H4 (cell line): ENCODE data around the gene UQCRHL. TPM values are rescaled to one million over a fixed set of nuclear protein-coding genes. Genes with fewer than 3 reads are reported as not detected.
"Not testable (repeated sequence)": the region's sequence is repeated elsewhere in the genome, so short reads cannot be mapped to it uniquely, and the experiment has no call there.

Source experiments
- DNase-seq: peaks from one replicate; pipeline ENCODE4 v3.0.0-alpha.2; 2015; ENCODE audit warnings: low spot score
- total RNA-seq: library from RNA; depleted of rRNA; stranded (reverse); fragments of >200 nt; shearing (Covaris generic); gene quantifications from 2 replicates; pipeline ENCODE4 v1.2.3, GENCODE V29; 2014; rRNA removed

UQCRHL gene
- total RNA-seq = 4.9 and 6.0 TPM in 2 replicates

DNA sequence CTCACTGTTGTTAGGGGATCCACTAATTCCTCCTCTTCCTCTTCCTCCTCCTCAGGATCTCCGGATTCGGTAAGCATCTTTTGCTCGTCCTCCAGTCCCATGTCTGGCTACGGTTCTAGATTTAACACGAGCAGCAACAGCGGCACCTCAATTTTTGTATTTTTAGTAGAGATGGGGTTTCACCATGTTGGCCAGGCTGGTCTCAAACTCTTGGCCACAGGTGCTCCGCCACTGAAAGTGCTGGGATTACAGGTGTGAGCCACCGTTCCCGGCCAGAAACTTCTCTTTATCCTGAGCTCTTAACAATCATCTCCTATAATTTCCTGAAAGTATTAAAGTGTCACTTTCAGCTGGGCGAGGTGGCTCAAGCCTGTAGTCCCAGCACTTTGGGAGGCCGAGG lies at the start of gene UQCRHL:
TSS of gene UQCRHL (minus strand) at position 101 of the 400 bp plus-strand sequence. CDS start at position 101, 0 bp downstream.
- not testable (repeated sequence) for DNase-seq

DNA sequence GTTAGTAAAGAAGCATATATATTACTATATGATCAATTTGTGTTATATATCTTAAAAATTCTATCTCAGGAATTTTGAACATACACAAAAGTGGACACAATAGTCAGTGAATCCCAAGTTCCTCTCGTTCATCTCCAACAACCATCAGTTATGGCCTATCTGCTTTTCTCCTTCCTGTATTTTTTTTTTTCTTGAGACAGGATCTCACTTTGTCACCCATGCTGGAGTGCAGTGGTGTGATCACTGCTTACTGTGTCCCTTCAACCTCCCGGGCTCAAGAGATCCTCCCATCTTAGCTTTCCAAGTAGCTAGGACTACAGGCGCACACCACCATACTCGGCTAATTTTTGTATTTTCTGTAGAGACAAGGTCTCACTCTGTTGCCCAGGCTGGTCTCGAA lies 49.4 kb upstream of the UQCRHL start:
- DNase-seq = no peak

DNA sequence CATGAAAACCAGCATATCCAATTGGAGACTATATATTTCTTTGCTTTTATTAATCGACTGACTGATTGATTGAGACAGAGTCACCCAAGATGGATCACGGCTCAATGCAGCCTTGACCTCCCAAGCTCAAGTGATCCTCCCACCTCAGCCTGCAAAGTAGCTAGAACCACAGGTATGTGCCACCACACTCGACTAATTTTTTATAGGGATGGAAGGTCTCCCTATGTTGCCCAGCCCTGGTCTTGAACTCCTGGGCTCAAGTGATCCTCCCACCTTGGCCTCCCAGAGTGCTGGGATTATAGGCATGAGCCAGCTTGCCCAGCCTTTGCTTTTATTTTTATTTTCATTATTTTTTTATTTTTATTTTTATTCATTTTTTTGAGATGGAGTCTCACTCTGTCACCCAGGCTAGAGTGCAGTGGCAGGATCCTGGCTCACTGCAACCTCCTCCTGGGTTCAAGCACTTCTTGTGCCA lies 45.4 kb upstream of the UQCRHL start:
- no peak for DNase-seq

DNA sequence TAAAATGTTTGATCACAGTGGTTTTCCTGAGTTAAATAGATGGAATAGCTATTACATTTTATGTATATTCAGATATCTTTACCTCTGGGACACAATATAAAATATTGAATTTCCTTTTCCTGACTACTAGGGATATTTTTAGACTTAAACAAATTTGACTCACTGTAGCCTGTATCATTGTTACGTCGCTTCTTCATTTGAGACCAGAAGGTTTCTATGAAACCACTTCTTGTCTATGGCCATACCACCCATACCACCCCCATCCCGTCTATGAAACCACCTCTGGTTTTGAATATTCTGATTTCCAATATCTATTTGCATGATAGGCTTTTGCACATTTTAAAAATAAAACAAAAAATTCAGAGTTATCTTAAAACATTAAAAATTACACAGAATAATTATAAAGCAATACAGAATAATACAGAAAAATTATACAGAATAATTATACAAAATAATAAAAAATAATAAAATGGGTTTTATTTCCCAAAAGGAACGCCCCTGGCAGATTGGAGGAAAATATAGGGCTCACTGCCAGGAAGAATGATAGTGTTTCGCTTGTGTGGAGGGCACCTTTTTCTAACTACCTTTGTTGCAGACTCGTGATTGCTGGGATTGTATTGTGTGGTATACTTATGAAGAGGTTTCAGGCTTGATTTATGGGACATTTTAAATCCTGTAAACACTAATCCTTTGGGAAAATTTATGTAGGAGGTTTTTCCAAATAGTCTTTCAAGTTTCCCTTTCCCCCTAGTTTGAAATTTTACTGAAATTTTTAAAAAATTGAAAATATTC lies 44.8 kb upstream of the UQCRHL start:
- no peak for DNase-seq

DNA sequence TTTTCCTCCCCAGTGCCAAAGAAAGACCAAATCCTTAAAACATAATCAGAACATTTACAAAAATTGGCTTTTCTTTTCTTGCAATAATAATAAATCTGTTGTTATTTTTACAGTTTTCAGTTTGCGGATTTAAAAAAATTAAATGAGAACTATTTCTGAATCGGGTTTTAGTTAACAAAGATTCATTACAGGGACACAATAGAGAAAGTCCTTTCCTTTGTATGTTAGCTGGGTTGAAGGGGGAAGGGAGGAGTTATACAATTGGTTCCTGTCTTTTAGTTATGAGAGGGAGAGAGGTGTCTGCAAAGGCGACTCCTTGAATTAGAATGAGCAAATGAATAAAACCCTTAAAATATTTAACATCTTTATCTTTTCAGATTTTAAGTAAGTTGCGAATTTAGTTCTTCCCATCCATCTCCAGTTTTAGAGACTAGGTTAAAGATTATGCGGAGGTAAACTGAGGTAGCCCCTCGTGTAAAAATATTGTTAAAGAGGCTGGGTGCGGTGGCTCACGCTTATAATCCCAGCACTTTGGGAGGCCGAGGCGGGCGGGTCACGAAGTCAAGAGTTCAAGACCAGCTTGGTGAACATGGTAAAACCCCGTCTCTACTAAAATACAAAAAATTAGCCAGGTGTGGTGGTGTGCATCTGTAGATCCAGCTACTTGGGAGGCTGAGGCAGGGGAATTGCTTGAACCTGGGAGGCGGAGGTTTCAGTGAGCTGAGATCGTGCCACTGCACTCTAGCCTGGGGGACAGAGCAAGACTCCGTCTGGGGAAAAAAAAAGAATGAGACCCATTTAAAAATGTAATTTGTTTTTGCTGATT lies 44.0 kb upstream of the UQCRHL start:
- no peak for DNase-seq

DNA sequence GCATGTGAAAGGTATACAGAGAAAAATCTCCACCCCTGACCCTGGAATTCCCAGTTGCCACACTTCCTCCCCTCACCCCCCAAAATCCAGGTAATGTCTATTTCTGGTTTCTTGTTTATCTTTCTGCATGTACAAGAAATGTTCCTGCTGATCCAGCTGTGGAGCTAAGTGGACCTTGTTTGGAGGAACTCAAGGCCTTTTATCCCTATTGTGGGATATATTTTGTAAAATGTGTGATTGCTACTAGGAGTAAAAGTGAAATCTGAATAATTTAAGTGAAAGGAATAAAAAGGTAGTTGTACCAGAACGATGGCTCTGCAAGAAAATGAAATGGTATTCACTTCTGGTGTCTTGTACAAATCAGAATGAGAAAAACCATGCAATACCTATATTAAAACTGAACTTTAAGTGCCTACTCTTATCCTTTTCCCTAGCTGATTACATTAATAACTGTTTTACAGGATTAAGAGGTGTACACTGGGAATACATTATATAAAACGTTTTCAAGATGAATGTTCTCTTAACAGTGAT lies 43.1 kb upstream of the UQCRHL start:
- DNase-seq = no peak

DNA sequence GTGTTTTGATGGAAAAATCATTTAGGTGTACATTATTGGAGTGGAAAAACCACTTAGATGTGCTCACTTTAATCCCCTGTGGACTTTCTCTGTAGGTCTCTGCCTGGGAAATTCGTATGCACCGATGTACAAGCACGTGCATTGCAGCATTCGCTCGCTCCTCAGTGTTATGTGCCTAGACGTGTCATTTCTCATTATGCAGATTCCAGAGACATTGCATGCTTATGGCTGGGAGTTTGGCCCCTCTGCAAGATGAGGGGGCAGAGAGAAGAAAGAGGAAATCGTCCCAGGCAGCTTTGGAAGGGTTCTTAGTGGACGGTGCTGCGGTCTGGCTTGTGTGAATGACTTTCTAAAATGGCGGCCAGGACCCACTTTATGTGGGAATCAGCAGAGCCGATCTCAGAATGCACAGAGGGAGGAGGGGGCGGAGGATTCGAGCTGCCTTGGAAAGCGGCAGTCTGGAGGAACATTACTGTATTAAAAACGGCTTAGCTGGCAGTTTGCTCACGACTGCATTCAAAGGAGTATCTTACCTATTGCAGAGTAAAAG lies 42.4 kb upstream of the UQCRHL start:
- DNase-seq = peak; percentile 65

DNA sequence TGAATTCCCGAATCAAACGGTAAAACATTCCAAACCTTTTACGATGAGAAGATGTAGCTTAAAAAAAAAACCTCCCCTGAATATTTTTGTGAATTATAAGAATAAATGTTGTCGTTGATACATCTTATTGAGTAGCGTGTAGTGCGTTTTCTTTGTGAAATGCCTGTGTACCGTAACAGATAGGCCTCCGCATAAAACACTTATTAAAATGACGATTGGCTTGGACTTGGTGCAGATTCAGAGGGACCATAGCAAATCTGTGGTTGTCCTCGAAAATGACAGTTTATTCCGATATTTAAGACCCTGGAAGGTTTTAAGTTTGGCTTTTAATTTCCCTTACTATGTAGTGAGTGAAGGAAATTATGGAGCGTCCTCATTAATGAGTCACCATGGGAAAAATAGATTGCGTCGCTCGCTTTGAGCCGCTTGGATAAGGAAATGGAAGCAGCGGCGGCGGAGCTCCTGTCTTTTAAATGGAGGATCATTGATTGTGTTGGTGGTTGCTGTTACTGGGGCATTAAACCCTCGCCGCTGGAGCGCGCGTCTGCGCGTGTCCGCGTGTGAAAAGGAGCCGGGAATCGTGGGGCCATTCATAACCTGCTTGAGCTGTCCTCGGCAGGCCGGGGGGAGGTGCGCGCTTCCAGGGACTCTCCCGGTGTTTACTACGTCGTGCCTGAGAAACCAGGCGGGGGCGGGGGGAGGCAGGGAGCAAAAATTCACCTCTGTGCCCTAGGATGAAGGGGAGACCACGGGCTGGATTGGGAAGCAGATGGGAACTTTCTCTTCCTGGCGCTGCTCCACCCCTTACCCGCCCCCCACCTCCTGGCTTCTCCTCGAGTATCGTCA lies 41.7 kb upstream of the UQCRHL start:
- peak; percentile 77 for DNase-seq

DNA sequence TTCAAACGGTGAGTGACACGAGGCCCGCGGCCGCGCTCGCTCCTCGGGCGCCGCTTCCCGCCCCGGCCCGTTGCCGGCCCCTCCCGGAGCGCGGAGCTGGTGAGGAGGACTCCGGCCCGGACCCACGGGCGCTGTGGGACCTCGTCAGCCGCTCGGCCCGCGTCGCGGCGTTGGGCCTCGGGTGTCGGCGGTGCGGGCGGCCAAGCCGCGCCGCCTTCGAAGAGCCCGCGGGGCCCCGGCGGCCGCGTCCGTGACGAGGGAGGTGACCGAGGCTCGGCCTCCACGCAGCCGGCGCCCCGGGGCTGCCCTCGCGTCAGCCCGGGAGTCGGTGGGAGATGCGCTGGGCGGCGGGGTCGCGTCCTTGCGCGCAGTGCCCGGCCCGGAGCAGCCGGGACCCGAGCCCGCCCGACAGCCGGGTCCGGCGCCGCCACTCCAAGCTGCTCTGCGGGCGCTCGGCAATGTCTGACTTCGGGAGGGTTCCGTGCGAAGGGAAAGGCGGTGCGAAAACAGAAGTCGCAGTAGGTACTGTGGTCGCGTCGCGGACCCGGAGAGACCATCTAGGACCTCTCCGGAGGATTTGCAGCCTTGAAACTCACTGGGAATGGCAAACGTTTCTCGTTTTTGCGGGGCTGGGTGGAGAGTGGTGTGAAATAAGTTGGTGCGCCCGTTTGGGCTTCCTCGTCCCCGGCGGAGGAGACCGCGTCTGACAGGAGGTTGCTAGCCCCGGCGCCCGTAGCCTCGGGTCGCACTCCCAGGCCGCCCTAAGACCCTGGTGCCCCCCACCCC lies 40.9 kb upstream of the UQCRHL start:
- no peak for DNase-seq

DNA sequence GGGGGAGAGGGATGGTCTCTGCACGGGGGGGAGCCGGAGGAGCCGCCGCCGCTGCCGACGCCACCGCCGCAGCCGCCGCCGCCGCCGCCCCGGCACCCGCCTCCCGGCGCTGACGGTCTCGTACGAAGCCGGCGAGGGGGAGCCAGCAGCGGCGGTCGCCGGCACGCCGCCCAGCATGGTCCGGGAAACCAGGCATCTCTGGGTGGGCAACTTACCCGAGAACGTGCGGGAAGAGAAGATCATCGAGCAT lies 40.4 kb upstream of the UQCRHL start:
- no peak for DNase-seq

DNA sequence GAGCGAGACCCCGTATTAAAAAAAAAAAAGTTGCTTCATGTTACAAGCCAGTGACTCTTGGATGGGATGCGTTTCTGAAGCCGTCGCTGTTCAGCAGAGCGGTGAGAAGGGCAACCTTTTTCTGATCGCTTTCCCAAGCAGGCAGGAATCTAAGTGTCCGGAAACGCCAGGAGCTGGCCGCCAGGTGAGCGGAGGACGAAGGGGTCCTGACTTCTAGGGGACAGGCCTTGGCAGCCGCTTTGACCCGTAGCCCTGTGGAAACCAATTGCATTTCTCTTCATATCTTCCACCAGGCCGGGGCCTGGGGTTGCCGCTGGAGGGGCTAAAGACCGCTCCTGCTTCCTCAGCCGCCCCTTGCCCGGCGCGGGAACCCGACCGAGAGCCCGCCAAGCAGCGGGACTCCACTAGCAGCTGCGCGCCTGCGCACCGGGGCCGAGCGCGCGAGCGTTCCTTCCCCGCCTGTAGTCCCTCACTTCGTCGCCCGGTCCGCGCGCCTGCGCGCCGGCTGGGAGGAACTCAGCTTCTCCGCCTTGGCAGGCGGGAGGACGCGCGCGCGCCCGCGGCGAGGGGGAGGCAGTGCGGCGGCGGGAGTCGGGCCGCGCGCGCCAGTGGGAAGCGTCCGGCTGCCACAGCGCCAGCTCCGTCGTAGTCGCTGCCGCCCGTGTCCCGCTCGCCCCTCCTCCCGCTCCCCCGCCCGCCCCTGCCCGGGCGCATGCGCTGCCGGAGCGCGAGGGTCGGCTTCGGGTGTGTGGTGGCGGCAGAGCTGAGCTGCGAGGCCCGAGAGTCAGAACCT lies 39.8 kb upstream of the UQCRHL start, which contains the start of gene SPEN:
TSS of gene SPEN (plus strand) at position 608 of the 793 bp plus-strand sequence. CDS start 361 bp downstream, outside the sequence.
- peak; percentile 92 for DNase-seq

DNA sequence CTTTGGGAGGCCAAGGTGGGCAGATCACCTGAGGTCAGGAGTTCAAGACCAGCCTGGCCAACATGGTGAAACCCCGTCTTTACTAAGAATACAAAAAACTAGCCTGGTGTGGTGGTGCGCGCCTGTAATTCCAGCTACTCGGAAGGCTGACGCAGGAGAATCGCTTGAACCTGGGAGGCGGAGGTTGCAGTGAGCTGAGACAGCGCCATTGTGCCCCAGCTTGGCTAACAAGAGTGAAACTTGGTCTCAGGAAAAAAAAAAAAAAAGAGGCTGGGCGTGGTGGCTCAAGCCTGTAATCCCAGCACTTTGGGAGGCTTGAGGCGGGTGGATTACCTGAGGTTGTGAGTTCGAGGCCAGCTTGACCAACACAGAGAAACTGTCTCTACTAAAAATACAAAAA lies 38.6 kb upstream of the UQCRHL start:
- DNase-seq = not testable (repeated sequence)

DNA sequence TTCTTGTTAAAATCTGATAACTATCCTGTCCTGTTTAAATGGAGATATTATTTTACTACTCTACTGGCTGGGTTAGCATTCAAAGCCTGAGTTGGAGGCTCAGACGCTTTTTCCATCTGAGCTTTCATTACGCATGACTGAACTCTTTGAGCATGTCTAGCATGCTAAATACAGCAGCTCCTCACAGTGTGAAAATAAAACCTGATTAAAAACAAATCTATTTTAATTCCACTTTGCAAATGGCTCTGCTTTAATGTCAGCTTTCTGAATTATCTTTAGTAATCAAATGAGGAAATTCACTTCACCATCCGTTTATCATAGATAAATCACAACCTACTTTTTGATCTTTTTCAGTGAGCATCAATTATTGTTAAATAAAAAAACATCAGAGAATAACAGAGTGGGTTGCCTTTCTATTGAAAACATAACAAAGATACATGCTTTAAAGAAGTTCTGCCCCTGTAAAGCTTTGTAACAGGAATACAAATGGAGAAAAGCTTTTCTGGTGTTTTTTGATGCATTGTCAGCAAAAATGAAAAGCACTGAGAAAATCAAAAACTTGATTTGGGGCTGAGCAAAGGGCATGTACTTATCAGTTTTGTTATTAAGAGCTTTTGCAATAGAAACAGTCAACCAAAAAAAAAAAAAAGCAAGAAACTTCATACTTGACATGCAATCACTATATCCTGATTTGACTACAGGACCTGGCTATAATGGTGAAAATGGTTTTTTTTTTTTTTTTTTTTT lies 36.5 kb upstream of the UQCRHL start:
- DNase-seq = no peak

DNA sequence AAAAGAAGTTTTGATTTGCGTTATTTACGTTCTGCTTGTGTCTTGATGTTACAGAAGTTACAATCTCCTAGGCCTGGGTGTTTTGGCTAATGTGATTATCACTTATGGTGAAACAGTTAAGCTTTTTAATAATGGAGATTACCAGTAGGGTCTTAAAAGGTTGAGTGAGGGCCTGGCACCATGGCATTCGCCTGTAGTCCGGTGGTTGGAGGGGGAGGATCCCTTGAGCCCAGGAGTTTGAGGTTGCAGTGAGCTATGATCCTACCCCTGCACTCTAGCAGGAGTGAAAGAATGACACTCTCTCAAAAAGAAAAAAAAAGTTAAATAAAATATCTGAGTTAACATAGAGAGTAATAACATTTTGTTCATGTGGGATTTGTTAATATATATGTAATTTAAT lies 31.3 kb upstream of the UQCRHL start:
- DNase-seq = no peak

DNA sequence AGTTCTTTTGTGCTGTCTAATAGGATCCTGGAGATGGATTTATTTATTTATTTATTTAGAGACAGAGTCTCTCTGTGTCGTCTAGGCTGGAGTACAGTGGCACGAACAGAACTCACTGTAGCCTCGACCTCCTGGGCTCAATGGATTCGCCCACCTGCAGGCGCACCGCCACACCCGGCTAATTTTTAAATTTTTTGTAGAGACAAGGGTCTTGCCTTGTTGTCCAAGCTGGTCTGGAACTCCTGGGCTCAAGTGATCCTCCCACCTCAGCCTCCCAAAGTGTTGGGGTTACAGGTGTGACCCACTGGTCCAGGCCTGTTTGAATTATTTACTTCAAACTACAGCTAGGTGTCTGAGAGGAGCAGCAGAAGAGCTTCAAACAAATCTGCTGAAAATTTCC lies 30.5 kb upstream of the UQCRHL start:
- DNase-seq = no peak

DNA sequence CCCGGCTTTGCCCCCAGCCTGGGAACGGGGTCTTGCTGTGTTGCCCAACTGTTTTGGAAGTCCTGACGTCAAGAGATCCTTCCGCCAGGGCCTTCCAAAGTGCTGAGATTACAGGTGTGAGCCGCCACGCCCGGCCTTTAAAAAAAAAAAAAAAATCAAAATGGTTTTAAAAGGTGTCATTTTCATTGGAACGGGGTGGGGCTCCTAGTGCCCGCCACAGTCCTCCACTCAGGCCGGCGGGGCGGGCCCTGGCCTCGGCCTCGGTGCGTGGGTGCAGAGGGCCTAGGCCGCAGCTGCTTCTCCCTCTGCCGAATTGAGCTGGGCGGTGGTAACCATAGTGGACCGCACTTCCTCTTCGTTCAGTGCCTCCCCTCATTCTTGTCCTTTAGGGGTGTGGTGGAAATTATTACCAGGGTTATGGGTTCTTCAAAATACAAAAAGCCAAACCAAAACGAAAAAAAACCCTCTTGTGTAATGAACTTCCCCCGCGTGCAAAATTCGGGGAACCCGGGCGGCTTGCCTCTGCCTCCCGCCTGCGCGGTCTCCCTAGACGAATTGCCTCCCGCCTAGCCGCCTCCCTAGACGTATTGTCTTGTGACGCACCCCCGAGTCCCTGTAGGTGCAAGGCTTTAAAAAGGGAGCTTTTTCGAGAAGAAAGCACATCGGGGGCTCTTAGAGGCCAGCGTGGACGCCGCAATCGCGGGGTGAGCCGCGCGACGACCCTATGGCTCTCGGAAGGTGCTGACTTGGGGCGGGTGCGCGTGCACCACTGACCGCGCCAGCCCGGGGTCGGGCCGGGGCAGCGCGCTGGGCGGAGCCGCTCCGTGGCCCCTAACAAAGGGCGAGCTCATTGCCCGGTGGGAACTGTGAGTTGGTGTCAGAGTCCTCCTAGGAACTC lies 29.6 kb upstream of the UQCRHL start:
- no peak for DNase-seq

DNA sequence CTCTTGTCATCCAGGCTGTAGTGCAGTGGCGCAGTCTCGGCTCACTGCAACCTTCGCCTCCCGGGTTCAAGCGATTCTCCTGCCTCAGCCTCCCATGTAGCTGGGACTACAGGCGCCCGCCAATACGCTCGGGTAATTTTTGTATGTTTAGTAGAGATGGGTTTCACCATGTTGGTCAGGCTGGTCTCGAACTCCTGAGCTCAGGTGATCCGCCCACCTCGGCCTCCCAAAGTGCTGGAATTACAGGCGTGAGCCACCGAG lies 29.0 kb upstream of the UQCRHL start:
- not testable (repeated sequence) for DNase-seq
